Tibial nerve (tissue), 4 donors: Measurements from ENCODE around the gene CD37. TPM values are rescaled to one million over a fixed set of nuclear protein-coding genes. Genes with fewer than 3 reads are reported as not detected.
"Not testable (repeated sequence)": the region's sequence is repeated elsewhere in the genome, so short reads cannot be mapped to it uniquely, and the experiment has no call there.

Experiments
- DNase-seq, 2 donors: peaks; one replicate each; pipeline ENCODE4 v3.0.0-alpha.2; 2019; ENCODE audit warnings: low spot score in 2 of 2
- H3K27ac ChIP-seq, 4 donors: fragments of 200-600 bp; sonication (generic) in 3 of 4; one replicate each; pipeline ENCODE4 v1.5.1; 2017 to 2019; ENCODE audit warnings: mild to moderate bottlenecking in 1 of 4
- H3K27me3 ChIP-seq, 2 donors: fragments of 200-600 bp; sonication (generic) in 1 of 2; one replicate each; pipeline versions ENCODE4 v1.5.1 to v1.6.0; 2017 to 2019
- H3K36me3 ChIP-seq, 3 donors: fragments of 200-600 bp; sonication (generic); one replicate each; pipeline ENCODE4 v1.5.1; 2018 to 2019
- H3K4me1 ChIP-seq, 4 donors: fragments of 200-600 bp; sonication (generic) in 3 of 4; one replicate each; pipeline ENCODE4 v1.5.1; 2017 to 2019
- H3K4me3 ChIP-seq, 4 donors: fragments of 200-600 bp; sonication (generic) in 3 of 4; one replicate each; pipeline ENCODE4 v1.5.1; 2017 to 2019; ENCODE audit warnings: mild to moderate bottlenecking in 1 of 4, moderate library complexity in 1 of 4
- H3K9me3 ChIP-seq, 4 donors: fragments of 200-600 bp; sonication (generic) in 3 of 4; one replicate each; pipeline ENCODE4 v1.5.1; 2017 to 2019
- CTCF ChIP-seq, 5 experiments: fragments of 200-600 bp in 3 of 5; fragments of 450-650 bp in 2 of 5; sonication (generic) in 3 of 5; IDR thresholded peaks; one replicate each; pipeline ENCODE4 v1.5.1; 2016 to 2019; ENCODE audit warnings: antibody characterized with exemption in 5 of 5, mild to moderate bottlenecking in 3 of 5, moderate library complexity in 2 of 5
- EP300 ChIP-seq, 2 donors: sonication (generic); formaldehyde crosslinking; IDR thresholded peaks; one replicate each; pipeline ENCODE4 v1.6.1; 2017; ENCODE audit warnings: antibody characterized with exemption in 2 of 2, mild to moderate bottlenecking in 1 of 2
- POLR2A ChIP-seq, 2 donors: fragments of 450-650 bp; IDR thresholded peaks; one replicate each; pipeline ENCODE4 v1.6.1; 2017; ENCODE audit warnings: antibody characterized with exemption in 2 of 2, mild to moderate bottlenecking in 2 of 2, moderate library complexity in 2 of 2
- WGBS, 2 donors: methylation state at CpG; one replicate each; pipeline ENCODE4 v1.1.5; 2018; 5-methylcytosine and 5-hydroxymethylcytosine counted together
- total RNA-seq, 4 donors: library from RNA; depleted of rRNA; stranded (reverse); fragments of >200 nt; gene quantifications; one replicate each; pipeline ENCODE4 v1.1.0, GENCODE V29; 2016

Gene CD37
- total RNA-seq, 4 donors from 2014 or later: 9.8 to 18.6 (median 15.8) TPM

- Histone ChIP-seq H3K9me3 (no peaks in the 10 kb centered on the region), H3K27me3 (no peaks in the 10 kb centered on the region), H3K4me3 (no peak overlapping the region), H3K27ac (no peak overlapping the region), H3K4me1 (no peaks in the 10 kb centered on the region), H3K36me3 (no peaks in the 10 kb centered on the region)
- DNase-seq: no peak
- TF ChIP-seq EP300 (IDR thresholded peaks at IDR 0.05) (no peak), POLR2A (IDR thresholded peaks at IDR 0.05) (no peak), CTCF (IDR thresholded peaks at IDR 0.05) (no peak)
- 86 to 88% methylated on average over 8 of the region's 8 CpGs for WGBS, 2 donors
Measured at GRCh38 chr19:49295208-49295880, 39.9 kb upstream of the CD37 start.

GRCh38 chr19:49297403-49297802 lies 37.8 kb upstream of the CD37 start:
- no peaks in the 10 kb centered on the region for H3K36me3 ChIP-seq
- H3K27ac ChIP-seq: no peak overlapping the region
- DNase-seq: no peak
- TF ChIP-seq CTCF (IDR thresholded peaks at IDR 0.05) (no peak), POLR2A (IDR thresholded peaks at IDR 0.05) (no peak), EP300 (IDR thresholded peaks at IDR 0.05) (no peak)
- H3K4me1 ChIP-seq: no peaks in the 10 kb centered on the region
- no peaks in the 10 kb centered on the region for H3K9me3 ChIP-seq
- no peaks in the 10 kb centered on the region for H3K27me3 ChIP-seq
- no peak overlapping the region for H3K4me3 ChIP-seq
- 69 to 82% methylated on average over 3 of the region's 3 CpGs for WGBS, 2 donors

GRCh38 chr19:49298653-49299052 lies 36.6 kb upstream of the CD37 start:
- H3K4me3 ChIP-seq, H3K27ac ChIP-seq, DNase-seq, H3K4me1 ChIP-seq, H3K27me3 ChIP-seq, H3K9me3 ChIP-seq, H3K36me3 ChIP-seq: not testable (repeated sequence)
- 80 to 83% methylated on average over 3 of the region's 3 CpGs for WGBS, 2 donors

GRCh38 chr19:49301165-49301865 lies 33.9 kb upstream of the CD37 start:
- Histone ChIP-seq H3K27ac (no peak overlapping the region), H3K9me3 (peaks cover 0 to 7% (median 0%) of the 10 kb centered on the region in 4 donors), H3K4me1 (no peaks in the 10 kb centered on the region), H3K4me3 (no peak overlapping the region), H3K36me3 (no peaks in the 10 kb centered on the region), H3K27me3 (no peaks in the 10 kb centered on the region)
- TF ChIP-seq CTCF (IDR thresholded peaks at IDR 0.05) (peak; percentile 54 to 66 (median 64)), POLR2A (IDR thresholded peaks at IDR 0.05) (no peak)
- DNase-seq: peak; percentile 40 to 68
- 23 to 26% methylated on average over 7 to 8 of the region's 8 CpGs for WGBS, 2 donors

GRCh38 chr19:49301866-49302252 lies 33.3 kb upstream of the CD37 start:
- H3K4me1 ChIP-seq: no peaks in the 10 kb centered on the region
- DNase-seq: no peak
- peaks cover 0 to 7% (median 0%) of the 10 kb centered on the region in 4 donors for H3K9me3 ChIP-seq
- 78 to 90% methylated on average over 5 of the region's 5 CpGs for WGBS, 2 donors
- no peak overlapping the region for H3K4me3 ChIP-seq
- no peaks in the 10 kb centered on the region for H3K27me3 ChIP-seq
- TF ChIP-seq CTCF (IDR thresholded peaks at IDR 0.05) (no peak), POLR2A (IDR thresholded peaks at IDR 0.05) (no peak), EP300 (IDR thresholded peaks at IDR 0.05) (no peak)
- H3K27ac ChIP-seq: no peak overlapping the region
- H3K36me3 ChIP-seq: no peaks in the 10 kb centered on the region

- H3K27me3 ChIP-seq, H3K27ac ChIP-seq, H3K9me3 ChIP-seq, H3K4me3 ChIP-seq, H3K4me1 ChIP-seq, DNase-seq: not testable (repeated sequence)
- WGBS, 2 donors: 68 to 85% methylated on average over 7 of the region's 7 CpGs
- peaks cover 0 to 20% (median 0%) of the 10 kb centered on the region in 3 donors for H3K36me3 ChIP-seq
Measured at GRCh38 chr19:49306734-49307133, 28.5 kb upstream of the CD37 start.
